Adrenal gland (tissue), 5 donors: ENCODE data around the gene IL3RA.
"Not testable (repeated sequence)": the region's sequence is repeated elsewhere in the genome, so short reads cannot be mapped to it uniquely, and the experiment has no call there.

Experiments used
- CTCF ChIP-seq, 6 experiments: fragments of 450-650 bp in 4 of 6; fragments of 200-600 bp in 2 of 6; sonication (generic) in 1 of 6; IDR thresholded peaks; 1 replicate in 5 of 6; 2 replicates in 1 of 6; pipeline versions ENCODE4 v1.5.1 to v1.8.0; 2016 to 2021; ENCODE audit warnings: antibody characterized with exemption in 6 of 6, mild to moderate bottlenecking in 2 of 6, moderate library complexity in 1 of 6
- POLR2A ChIP-seq, 2 donors: fragments of 450-650 bp; IDR thresholded peaks; one replicate each; pipeline ENCODE4 v1.6.1; 2017; ENCODE audit warnings: antibody characterized with exemption in 2 of 2, mild to moderate bottlenecking in 2 of 2, moderate library complexity in 1 of 2
- donor health status: DM: no; HTN: no; CAD: no.

DNA sequence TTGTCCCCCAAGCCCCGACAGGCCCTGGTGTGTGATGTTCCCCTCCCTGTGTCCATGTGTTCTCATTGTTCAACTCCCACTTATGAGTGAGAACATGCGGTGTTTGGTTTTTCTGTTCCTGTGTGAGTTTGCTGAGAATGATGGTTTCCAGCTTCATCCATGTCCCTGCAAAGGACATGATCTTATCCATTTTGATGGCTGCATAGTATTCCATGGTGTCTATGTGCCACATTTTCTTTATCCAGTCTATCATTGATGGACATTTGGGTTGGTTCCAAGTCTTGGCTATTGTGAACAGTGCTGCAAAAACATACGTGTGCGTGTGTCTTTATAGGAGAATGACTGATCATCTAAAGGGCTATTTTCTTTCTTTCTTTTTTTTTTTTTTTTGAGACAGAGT lies 4.2 kb upstream of the IL3RA start:
- TF ChIP-seq CTCF, POLR2A (IDR thresholded peaks at IDR 0.05): not testable (repeated sequence)
